ENCODE data around the gene MYMX. TPM values are rescaled to one million over a fixed set of nuclear protein-coding genes. Genes with fewer than 3 reads are reported as not detected.

The MYMX gene
- total and polyA plus RNA-seq, 2 experiments from 2014 or later, result 1.0 TPM; not detected in 1

DNA sequence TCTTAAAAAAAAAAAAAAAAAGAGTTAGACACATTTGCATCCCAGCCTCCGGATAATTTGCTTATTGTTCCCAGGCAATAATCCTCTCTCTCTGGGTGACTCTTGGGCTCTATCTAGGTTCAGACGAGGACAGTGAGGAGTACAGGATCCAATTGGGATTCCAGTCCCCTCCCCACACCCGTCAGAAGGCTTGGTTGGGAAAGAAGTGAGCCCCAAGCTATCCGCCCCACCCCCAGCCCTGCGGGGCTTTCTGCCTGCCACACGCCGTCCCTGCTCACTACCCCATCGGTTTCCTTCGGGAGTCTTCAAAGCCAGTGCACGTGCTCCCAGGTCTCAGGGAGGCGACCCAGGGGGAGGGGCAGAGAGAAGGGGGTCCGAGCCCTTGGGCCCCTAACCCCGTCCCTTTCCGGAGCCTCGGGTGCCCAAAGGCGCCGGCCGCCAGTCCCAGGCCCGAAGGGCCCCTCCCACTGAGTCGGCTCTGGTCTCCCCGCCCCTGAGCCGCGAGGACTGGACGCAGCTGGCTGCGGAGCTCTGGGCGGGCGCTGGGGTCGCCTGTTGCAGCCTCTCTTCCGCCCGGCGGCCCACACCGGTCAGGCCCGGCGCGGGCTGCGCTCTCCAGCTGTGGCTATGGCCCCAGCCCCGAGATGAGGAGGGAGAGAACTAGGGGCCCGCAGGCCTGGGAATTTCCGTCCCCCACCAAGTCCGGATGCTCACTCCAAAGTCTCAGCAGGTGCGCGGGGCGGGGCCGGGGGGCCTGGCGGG, 2.5 kb downstream of the MYMX start:
- H3K4me1 ChIP-seq (ENCODE audit: low read depth), result peaks cover 12% of the 10 kb centered on the region
- no peaks in the 10 kb centered on the region for H3K36me3 ChIP-seq
- peak overlapping the region; percentile 54 for H3K27ac ChIP-seq
- DNase-seq (ENCODE audit: low read depth in 1 of 2, low spot score in 1 of 2), result peak; percentile 76 to 94
- no peaks in the 10 kb centered on the region for H3K27me3 ChIP-seq
- no peaks in the 10 kb centered on the region for H3K9me3 ChIP-seq (ENCODE audit: low read depth)
- TF ChIP-seq CTCF (IDR thresholded peaks at IDR 0.05; ENCODE audit: low read depth, low read length), result no peak
- H3K4me3 ChIP-seq, result peak overlapping the region; percentile 55

- Histone ChIP-seq H3K36me3 (no peaks in the 10 kb centered on the region), H3K4me3 (peak overlapping the region; percentile 55), H3K4me1 (ENCODE audit: low read depth) (peaks cover 19% of the 10 kb centered on the region), H3K27me3 (no peaks in the 10 kb centered on the region), H3K27ac (peak overlapping the region; percentile 54), H3K9me3 (ENCODE audit: low read depth) (no peaks in the 10 kb centered on the region)
- TF ChIP-seq CTCF (IDR thresholded peaks at IDR 0.05; ENCODE audit: low read depth, low read length), result no peak
- no peak for DNase-seq (ENCODE audit: low read depth in 1 of 2, low spot score in 1 of 2)
Measured at GRCh38 chr6:44219815-44220784, 3.4 kb downstream of the MYMX start.

GRCh38 chr6:44220913-44221290, 4.2 kb downstream of the MYMX start:
- Histone ChIP-seq H3K36me3 (no peaks in the 10 kb centered on the region), H3K9me3 (ENCODE audit: low read depth) (no peaks in the 10 kb centered on the region), H3K4me3 (no peak overlapping the region), H3K27me3 (no peaks in the 10 kb centered on the region), H3K4me1 (ENCODE audit: low read depth) (peaks cover 24% of the 10 kb centered on the region), H3K27ac (peak overlapping the region; percentile 64)
- DNase-seq (ENCODE audit: low read depth in 1 of 2, low spot score in 1 of 2), result no peak
- no peak for TF ChIP-seq CTCF (IDR thresholded peaks at IDR 0.05; ENCODE audit: low read depth, low read length)

DNA sequence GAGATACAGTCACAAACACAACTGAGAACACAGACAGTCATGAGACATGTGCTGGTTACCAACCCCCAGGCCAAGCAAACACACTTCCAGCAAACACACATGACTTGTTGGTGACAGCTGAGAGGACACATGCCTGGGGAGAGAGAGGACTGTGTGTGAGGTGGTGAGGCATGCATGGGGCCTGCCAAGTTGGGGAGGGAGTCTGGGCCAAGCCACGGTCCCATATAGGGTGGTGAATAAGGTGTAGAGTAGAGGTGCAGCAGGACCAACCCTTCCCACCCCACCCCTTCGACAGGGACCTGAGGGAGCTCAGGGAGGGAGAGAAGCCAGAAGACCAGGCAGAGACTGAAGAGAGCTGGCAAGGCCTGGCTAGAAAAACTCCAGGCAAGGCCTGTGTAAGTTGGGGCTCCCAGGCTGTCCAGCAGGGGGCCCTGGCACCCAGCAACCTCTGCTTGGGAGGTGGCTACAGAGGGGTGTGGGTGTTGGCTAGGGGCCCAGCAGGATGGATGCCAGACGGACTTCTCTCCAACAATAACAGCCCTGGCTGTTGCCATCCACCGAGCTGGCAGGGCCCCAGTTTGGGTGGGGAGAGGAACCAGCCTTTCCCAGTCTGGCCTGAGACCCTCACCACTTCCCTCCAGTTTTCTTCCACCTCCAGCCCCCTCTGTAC, 4.7 kb downstream of the MYMX start:
- Histone ChIP-seq H3K9me3 (ENCODE audit: low read depth) (no peaks in the 10 kb centered on the region), H3K36me3 (no peaks in the 10 kb centered on the region), H3K4me3 (no peak overlapping the region), H3K4me1 (ENCODE audit: low read depth) (peaks cover 29% of the 10 kb centered on the region), H3K27ac (peak overlapping the region; percentile 64), H3K27me3 (no peaks in the 10 kb centered on the region)
- TF ChIP-seq CTCF (IDR thresholded peaks at IDR 0.05; ENCODE audit: low read depth, low read length), result peak; percentile 83
- DNase-seq (ENCODE audit: low read depth in 1 of 2, low spot score in 1 of 2), result peak; percentile 82 to 88

DNA sequence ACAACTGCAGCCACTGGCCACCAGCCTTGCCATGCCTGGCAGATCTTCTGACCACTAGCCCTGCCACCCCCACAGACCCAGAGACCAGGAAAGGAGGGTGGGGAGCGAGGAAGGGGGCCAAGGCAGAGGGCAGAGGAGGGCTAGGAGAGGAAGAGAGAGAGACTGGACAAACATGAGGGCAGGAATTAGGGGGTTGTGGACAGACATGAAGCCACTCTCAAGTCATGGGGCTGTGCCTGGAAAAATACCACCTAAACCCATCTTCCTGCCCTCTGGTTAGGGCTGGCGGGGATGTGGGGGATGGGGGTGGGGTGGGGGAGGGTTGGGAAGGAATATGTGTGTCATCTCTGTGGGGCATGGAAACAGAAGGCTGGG, 5.2 kb downstream of the MYMX start:
- no peaks in the 10 kb centered on the region for H3K27me3 ChIP-seq
- TF ChIP-seq CTCF (IDR thresholded peaks at IDR 0.05; ENCODE audit: low read depth, low read length), result no peak
- no peak for DNase-seq (ENCODE audit: low read depth in 1 of 2, low spot score in 1 of 2)
- peak overlapping the region; percentile 64 for H3K27ac ChIP-seq
- no peak overlapping the region for H3K4me3 ChIP-seq
- peaks cover 30% of the 10 kb centered on the region for H3K4me1 ChIP-seq (ENCODE audit: low read depth)
- no peaks in the 10 kb centered on the region for H3K9me3 ChIP-seq (ENCODE audit: low read depth)
- no peaks in the 10 kb centered on the region for H3K36me3 ChIP-seq

All from cardiac muscle cell (in vitro differentiated cells and primary cell).